Measurements from ENCODE around the gene MAPK8IP1. TPM values are rescaled to one million over a fixed set of nuclear protein-coding genes. Genes with fewer than 3 reads are reported as not detected.

MAPK8IP1 gene
- total RNA-seq, 1 donor from 2014 or later, result 10.1 TPM

DNA sequence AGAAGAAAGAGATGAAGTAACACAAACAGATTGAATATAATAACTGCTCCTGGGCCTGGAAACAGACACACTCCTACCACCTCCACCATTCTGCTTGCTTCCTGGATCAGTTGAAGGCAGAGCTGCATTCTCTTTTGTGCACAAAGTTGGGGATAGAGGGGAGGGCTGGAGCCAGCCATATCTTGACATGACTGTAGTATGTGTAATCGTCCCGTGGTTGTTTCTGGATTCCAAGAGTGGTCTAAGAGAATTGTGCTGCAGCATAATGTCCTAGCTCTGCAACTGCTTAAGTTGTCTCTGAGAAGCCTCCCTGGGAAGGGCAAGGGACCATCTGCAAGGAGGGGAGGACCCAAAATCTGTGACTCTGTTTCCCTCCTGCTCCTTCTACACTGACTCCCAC is 35.0 kb upstream of the MAPK8IP1 start:
- Mint-ChIP-seq H3K4me3 (ENCODE audit: unreplicated experiment) (no peak overlapping the region), H3K9me3 (ENCODE audit: unreplicated experiment) (no peaks in the 10 kb centered on the region), H3K36me3 (ENCODE audit: unreplicated experiment) (no peaks in the 10 kb centered on the region), H3K27ac (ENCODE audit: unreplicated experiment) (no peak overlapping the region), H3K27me3 (ENCODE audit: unreplicated experiment) (peaks cover 5% of the 10 kb centered on the region), H3K4me1 (ENCODE audit: unreplicated experiment) (peaks cover 17% of the 10 kb centered on the region)
- DNase-seq (ENCODE audit: extremely low spot score, unreplicated experiment), result no peak
- TF ChIP-seq, protein P1, sequence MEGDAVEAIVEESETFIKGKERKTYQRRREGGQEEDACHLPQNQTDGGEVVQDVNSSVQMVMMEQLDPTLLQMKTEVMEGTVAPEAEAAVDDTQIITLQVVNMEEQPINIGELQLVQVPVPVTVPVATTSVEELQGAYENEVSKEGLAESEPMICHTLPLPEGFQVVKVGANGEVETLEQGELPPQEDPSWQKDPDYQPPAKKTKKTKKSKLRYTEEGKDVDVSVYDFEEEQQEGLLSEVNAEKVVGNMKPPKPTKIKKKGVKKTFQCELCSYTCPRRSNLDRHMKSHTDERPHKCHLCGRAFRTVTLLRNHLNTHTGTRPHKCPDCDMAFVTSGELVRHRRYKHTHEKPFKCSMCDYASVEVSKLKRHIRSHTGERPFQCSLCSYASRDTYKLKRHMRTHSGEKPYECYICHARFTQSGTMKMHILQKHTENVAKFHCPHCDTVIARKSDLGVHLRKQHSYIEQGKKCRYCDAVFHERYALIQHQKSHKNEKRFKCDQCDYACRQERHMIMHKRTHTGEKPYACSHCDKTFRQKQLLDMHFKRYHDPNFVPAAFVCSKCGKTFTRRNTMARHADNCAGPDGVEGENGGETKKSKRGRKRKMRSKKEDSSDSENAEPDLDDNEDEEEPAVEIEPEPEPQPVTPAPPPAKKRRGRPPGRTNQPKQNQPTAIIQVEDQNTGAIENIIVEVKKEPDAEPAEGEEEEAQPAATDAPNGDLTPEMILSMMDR (IDR thresholded peaks at IDR 0.05), result no peak

- no peak for DNase-seq (ENCODE audit: extremely low spot score, unreplicated experiment)
- TF ChIP-seq, protein P1 (IDR thresholded peaks at IDR 0.05), result no peak
- peaks cover 17% of the 10 kb centered on the region for H3K4me1 Mint-ChIP-seq (ENCODE audit: unreplicated experiment)
- H3K4me3 Mint-ChIP-seq (ENCODE audit: unreplicated experiment), result no peak overlapping the region
- H3K27ac Mint-ChIP-seq (ENCODE audit: unreplicated experiment), result no peak overlapping the region
- H3K27me3 Mint-ChIP-seq (ENCODE audit: unreplicated experiment), result no peaks in the 10 kb centered on the region
- no peaks in the 10 kb centered on the region for H3K36me3 Mint-ChIP-seq (ENCODE audit: unreplicated experiment)
- no peaks in the 10 kb centered on the region for H3K9me3 Mint-ChIP-seq (ENCODE audit: unreplicated experiment)
These were observed 34.2 kb upstream of the MAPK8IP1 start for GRCh38 chr11:45851228-45851627.

DNA sequence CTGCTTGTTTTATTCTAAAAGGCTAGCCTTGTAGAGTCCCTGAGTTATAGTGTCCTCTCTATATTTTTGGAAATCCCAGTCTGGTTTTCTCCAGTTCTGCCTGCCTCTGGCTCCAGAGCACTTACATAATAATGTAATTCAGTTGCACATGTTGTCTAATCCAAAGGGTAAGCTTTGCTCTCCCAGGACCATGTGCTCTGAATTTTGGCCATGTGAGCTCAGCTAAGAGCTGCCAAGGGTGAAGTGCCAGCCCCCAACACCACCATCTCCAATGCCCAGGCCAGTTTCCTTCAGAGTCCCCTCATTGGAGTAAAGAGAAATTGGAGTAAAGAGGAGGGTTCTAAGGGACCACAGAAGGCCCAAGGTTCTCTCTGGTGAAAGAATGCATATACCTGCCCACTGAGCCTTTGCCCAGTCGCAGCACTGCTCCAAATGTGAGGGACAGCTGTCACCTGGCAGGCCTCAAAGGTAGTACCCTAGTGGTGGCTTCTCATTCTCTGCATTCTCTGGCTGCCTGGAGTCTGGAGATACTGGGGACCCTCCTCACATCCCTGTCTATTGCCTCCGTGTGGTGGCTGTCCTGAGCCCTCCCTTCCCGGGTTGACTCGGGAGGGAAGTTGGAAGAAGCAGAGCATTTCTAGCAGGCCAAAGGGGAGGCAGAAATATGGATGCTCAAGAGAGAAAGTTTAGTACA is 33.3 kb upstream of the MAPK8IP1 start:
- Mint-ChIP-seq H3K4me1 (ENCODE audit: unreplicated experiment) (peaks cover 14% of the 10 kb centered on the region), H3K9me3 (ENCODE audit: unreplicated experiment) (no peaks in the 10 kb centered on the region), H3K27me3 (ENCODE audit: unreplicated experiment) (no peaks in the 10 kb centered on the region), H3K27ac (ENCODE audit: unreplicated experiment) (no peak overlapping the region), H3K36me3 (ENCODE audit: unreplicated experiment) (peaks cover 2% of the 10 kb centered on the region), H3K4me3 (ENCODE audit: unreplicated experiment) (no peak overlapping the region)
- no peak for DNase-seq (ENCODE audit: extremely low spot score, unreplicated experiment)
- TF ChIP-seq, protein P1 (IDR thresholded peaks at IDR 0.05), result no peak

DNA sequence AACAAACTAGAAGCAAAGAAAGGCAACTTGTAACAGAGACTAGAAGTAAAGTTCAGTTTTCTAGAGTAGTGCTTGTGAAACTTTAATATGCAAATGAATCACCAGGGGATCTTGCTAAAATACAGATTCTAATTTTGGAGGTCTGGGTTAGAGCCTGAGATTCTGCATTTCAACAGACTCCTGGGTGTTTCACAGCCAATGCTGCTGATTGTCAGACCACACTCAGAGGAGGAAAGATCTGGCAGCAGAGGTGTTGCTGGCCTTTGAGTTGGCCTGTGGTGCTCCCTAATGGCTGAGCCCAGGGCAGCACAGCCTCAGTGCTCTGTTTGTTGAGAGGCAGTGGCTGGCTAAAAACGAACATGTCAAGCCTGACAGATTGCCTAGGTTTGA is 32.7 kb upstream of the MAPK8IP1 start:
- no peaks in the 10 kb centered on the region for H3K27me3 Mint-ChIP-seq (ENCODE audit: unreplicated experiment)
- H3K36me3 Mint-ChIP-seq (ENCODE audit: unreplicated experiment), result peaks cover 6% of the 10 kb centered on the region
- peaks cover 17% of the 10 kb centered on the region for H3K4me1 Mint-ChIP-seq (ENCODE audit: unreplicated experiment)
- no peak for DNase-seq (ENCODE audit: extremely low spot score, unreplicated experiment)
- no peak overlapping the region for H3K27ac Mint-ChIP-seq (ENCODE audit: unreplicated experiment)
- TF ChIP-seq, protein P1 (IDR thresholded peaks at IDR 0.05), result no peak
- no peaks in the 10 kb centered on the region for H3K9me3 Mint-ChIP-seq (ENCODE audit: unreplicated experiment)
- no peak overlapping the region for H3K4me3 Mint-ChIP-seq (ENCODE audit: unreplicated experiment)

- H3K27me3 Mint-ChIP-seq (ENCODE audit: unreplicated experiment), result no peaks in the 10 kb centered on the region
- DNase-seq (ENCODE audit: extremely low spot score, unreplicated experiment), result no peak
- no peak overlapping the region for H3K4me3 Mint-ChIP-seq (ENCODE audit: unreplicated experiment)
- no peak overlapping the region for H3K27ac Mint-ChIP-seq (ENCODE audit: unreplicated experiment)
- TF ChIP-seq, protein P1 (IDR thresholded peaks at IDR 0.05), result no peak
- peaks cover 8% of the 10 kb centered on the region for H3K36me3 Mint-ChIP-seq (ENCODE audit: unreplicated experiment)
- H3K9me3 Mint-ChIP-seq (ENCODE audit: unreplicated experiment), result no peaks in the 10 kb centered on the region
- H3K4me1 Mint-ChIP-seq (ENCODE audit: unreplicated experiment), result peaks cover 18% of the 10 kb centered on the region
These were observed 31.9 kb upstream of the MAPK8IP1 start for GRCh38 chr11:45853332-45854219.
